H9 (cell line): ENCODE measurements around the gene TRAPPC2L. TPM values are rescaled to one million over a fixed set of nuclear protein-coding genes. Genes with fewer than 3 reads are reported as not detected.

Experiments
- DNase-seq: peaks from one replicate; pipeline ENCODE4 v3.0.0-alpha.2; 2017
- H2AFZ ChIP-seq: one replicate; pipeline ENCODE4 v1.6.1; 2013; ENCODE audit warnings: mild to moderate bottlenecking, low read length, control low read depth, moderate library complexity
- H2AK5ac ChIP-seq: 2 replicates; pipeline ENCODE4 v1.6.1; 2013; ENCODE audit warnings: low read length, control low read depth, mixed read lengths; ENCODE audit not compliant: insufficient read length
- H2BK120ac ChIP-seq: one replicate; pipeline ENCODE4 v1.6.1; 2013; ENCODE audit warnings: low read depth, mild to moderate bottlenecking, low read length, control low read depth, inconsistent platforms; ENCODE audit not compliant: poor library complexity, severe bottlenecking
- H2BK12ac ChIP-seq: 2 replicates; pipeline ENCODE4 v1.6.1; 2013; ENCODE audit warnings: low read length, control low read depth, mixed read lengths, low read depth; ENCODE audit not compliant: insufficient read length
- H2BK15ac ChIP-seq: 2 replicates; pipeline ENCODE4 v1.6.1; 2013; ENCODE audit warnings: low read depth, low read length, control low read depth
- H2BK20ac ChIP-seq: one replicate; pipeline ENCODE4 v1.6.1; 2013; ENCODE audit warnings: low read depth, mild to moderate bottlenecking, low read length, control low read depth, inconsistent platforms; ENCODE audit not compliant: poor library complexity, severe bottlenecking
- H2BK5ac ChIP-seq: 2 replicates; pipeline ENCODE4 v1.6.1; 2013; ENCODE audit warnings: low read length, control low read depth, mixed read lengths; ENCODE audit not compliant: insufficient read length
- H3K14ac ChIP-seq: 2 replicates; pipeline ENCODE4 v1.6.1; 2013; ENCODE audit warnings: low read length, control low read depth; ENCODE audit not compliant: insufficient read depth
- H3K18ac ChIP-seq: 2 replicates; pipeline ENCODE4 v1.6.1; 2013; ENCODE audit warnings: low read depth, mild to moderate bottlenecking, mixed read lengths, low read length, control low read depth; ENCODE audit not compliant: insufficient read length
- H3K23ac ChIP-seq: 2 replicates; pipeline ENCODE4 v1.6.1; 2013; ENCODE audit warnings: low read length, control low read depth, mixed read lengths, low read depth; ENCODE audit not compliant: insufficient read length
- H3K23me2 ChIP-seq: 2 replicates; pipeline ENCODE4 v1.6.1; 2013; ENCODE audit warnings: low read depth, mild to moderate bottlenecking, mixed read lengths, low read length, control low read depth; ENCODE audit not compliant: insufficient read length, poor library complexity, severe bottlenecking
- H3K27ac ChIP-seq: 2 replicates; pipeline ENCODE4 v1.5.1; 2013; ENCODE audit warnings: low read length, control low read depth, mixed read lengths, low read depth; ENCODE audit not compliant: insufficient read length
- H3K27me3 ChIP-seq: 2 replicates; pipeline ENCODE4 v1.6.1; 2013; ENCODE audit warnings: low read length, control low read depth, inconsistent platforms; ENCODE audit not compliant: insufficient read depth
- H3K4ac ChIP-seq: 2 replicates; pipeline ENCODE4 v1.6.1; 2013; ENCODE audit warnings: low read depth, mild to moderate bottlenecking, control low read depth, inconsistent platforms, low read length, moderate library complexity
- H3K4me1 ChIP-seq: 2 replicates; pipeline ENCODE4 v1.6.1; 2013; ENCODE audit warnings: low read length, control low read depth, inconsistent platforms; ENCODE audit not compliant: insufficient read depth
- H3K4me2 ChIP-seq: 2 replicates; pipeline ENCODE4 v1.6.1; 2013; ENCODE audit warnings: low read length, control low read depth, mixed read lengths; ENCODE audit not compliant: insufficient read length, insufficient read depth
- H3K56ac ChIP-seq: 2 replicates; pipeline ENCODE4 v1.6.1; 2013; ENCODE audit warnings: low read depth, mild to moderate bottlenecking, mixed read lengths, low read length, control low read depth; ENCODE audit not compliant: insufficient read length
- H3K79me1 ChIP-seq: 2 replicates; pipeline ENCODE4 v1.6.1; 2013; ENCODE audit warnings: low read depth, mild to moderate bottlenecking, moderate library complexity, low read length, control low read depth, inconsistent platforms; ENCODE audit not compliant: insufficient read depth, poor library complexity, severe bottlenecking
- H3K79me2 ChIP-seq: 2 replicates; pipeline ENCODE4 v1.6.1; 2013; ENCODE audit warnings: low read length, control low read depth, inconsistent platforms; ENCODE audit not compliant: insufficient read depth
- H3K9ac ChIP-seq: 2 replicates; pipeline ENCODE4 v1.6.1; 2013; ENCODE audit warnings: low read length, control low read depth, mixed read lengths; ENCODE audit not compliant: insufficient read length; ENCODE audit errors: extremely low read depth
- H3K9me3 ChIP-seq: one replicate; pipeline ENCODE4 v1.6.1; 2013; ENCODE audit warnings: low read depth, low read length, inconsistent platforms; ENCODE audit not compliant: control insufficient read depth
- H3T11ph ChIP-seq: one replicate; pipeline ENCODE4 v1.6.1; 2013; ENCODE audit warnings: mild to moderate bottlenecking, low read length, control low read depth, inconsistent platforms
- H4K20me1 ChIP-seq: one replicate; pipeline ENCODE4 v1.6.1; 2013; ENCODE audit not compliant: control insufficient read depth, insufficient read length, insufficient read depth
- H4K5ac ChIP-seq: 2 replicates; pipeline ENCODE4 v1.6.1; 2013; ENCODE audit warnings: low read depth, mild to moderate bottlenecking, mixed read lengths, low read length, control low read depth; ENCODE audit not compliant: insufficient read length
- H4K8ac ChIP-seq: replicated peaks from 2 replicates; pipeline ENCODE4 v1.6.1; 2013; ENCODE audit warnings: low read length, control low read depth, mixed read lengths, low read depth; ENCODE audit not compliant: insufficient read length
- H4K91ac ChIP-seq: 2 replicates; pipeline ENCODE4 v1.6.1; 2013; ENCODE audit warnings: low read depth, mild to moderate bottlenecking, moderate library complexity, mixed read lengths, low read length, control low read depth; ENCODE audit not compliant: insufficient read length
- H3K27ac Mint-ChIP-seq, 3 experiments: 2 replicates in 2 of 3; 3 replicates in 1 of 3; pipeline ENCODE4 v1.8.0; 2020 to 2021; ENCODE audit warnings: mixed read lengths in 3 of 3, mild to moderate bottlenecking in 1 of 3, moderate library complexity in 1 of 3
- H3K27me3 Mint-ChIP-seq: 2 replicates; pipeline ENCODE4 v1.8.0; 2021; ENCODE audit warnings: low read depth, mild to moderate bottlenecking, moderate library complexity, mixed read lengths
- H3K36me3 Mint-ChIP-seq, 3 experiments: 2 replicates in 2 of 3; 3 replicates in 1 of 3; pipeline ENCODE4 v1.8.0; 2020 to 2021; ENCODE audit warnings: low read depth in 3 of 3, mixed read lengths in 3 of 3; ENCODE audit not compliant: insufficient read depth in 1 of 3
- H3K4me1 Mint-ChIP-seq, 2 experiments: 2 replicates each; pipeline ENCODE4 v1.8.0; 2020; ENCODE audit warnings: mixed read lengths in 2 of 2
- H3K4me3 Mint-ChIP-seq, 2 experiments: 2 replicates in 1 of 2; 3 replicates in 1 of 2; pipeline ENCODE4 v1.8.0; 2020 to 2021; ENCODE audit warnings: mild to moderate bottlenecking in 2 of 2, mixed read lengths in 2 of 2, moderate library complexity in 1 of 2
- H3K9me3 Mint-ChIP-seq, 2 experiments: 2 replicates in 1 of 2; 3 replicates in 1 of 2; pipeline ENCODE4 v1.8.0; 2020; ENCODE audit warnings: mild to moderate bottlenecking in 2 of 2, mixed read lengths in 2 of 2, moderate library complexity in 1 of 2
- CTCF ChIP-seq: fragments of 200-600 bp; sonication (generic); conservative IDR thresholded peaks from 3 replicates; pipeline ENCODE4 v1.8.0; 2021; ENCODE audit warnings: antibody characterized with exemption, mild to moderate bottlenecking
- WGBS: extraction: QIAGEN DNeasy Blood & Tissue Kit; methylation state at CpG from one replicate; pipeline ENCODE4 v1.1.7; 2013; ENCODE audit warnings: missing lambda C conversion rate, low lambda C conversion rate, mixed read lengths; ENCODE audit not compliant: insufficient read length; ENCODE audit errors: extremely low coverage; 5-methylcytosine and 5-hydroxymethylcytosine counted together
- total RNA-seq: library from RNA; stranded (reverse); gene quantifications from 2 replicates; pipeline ENCODE4 v1.2.1, GENCODE V29; 2021

Gene TRAPPC2L
- total RNA-seq, 1 experiment from 2014 or later, result 90.3 TPM

DNA sequence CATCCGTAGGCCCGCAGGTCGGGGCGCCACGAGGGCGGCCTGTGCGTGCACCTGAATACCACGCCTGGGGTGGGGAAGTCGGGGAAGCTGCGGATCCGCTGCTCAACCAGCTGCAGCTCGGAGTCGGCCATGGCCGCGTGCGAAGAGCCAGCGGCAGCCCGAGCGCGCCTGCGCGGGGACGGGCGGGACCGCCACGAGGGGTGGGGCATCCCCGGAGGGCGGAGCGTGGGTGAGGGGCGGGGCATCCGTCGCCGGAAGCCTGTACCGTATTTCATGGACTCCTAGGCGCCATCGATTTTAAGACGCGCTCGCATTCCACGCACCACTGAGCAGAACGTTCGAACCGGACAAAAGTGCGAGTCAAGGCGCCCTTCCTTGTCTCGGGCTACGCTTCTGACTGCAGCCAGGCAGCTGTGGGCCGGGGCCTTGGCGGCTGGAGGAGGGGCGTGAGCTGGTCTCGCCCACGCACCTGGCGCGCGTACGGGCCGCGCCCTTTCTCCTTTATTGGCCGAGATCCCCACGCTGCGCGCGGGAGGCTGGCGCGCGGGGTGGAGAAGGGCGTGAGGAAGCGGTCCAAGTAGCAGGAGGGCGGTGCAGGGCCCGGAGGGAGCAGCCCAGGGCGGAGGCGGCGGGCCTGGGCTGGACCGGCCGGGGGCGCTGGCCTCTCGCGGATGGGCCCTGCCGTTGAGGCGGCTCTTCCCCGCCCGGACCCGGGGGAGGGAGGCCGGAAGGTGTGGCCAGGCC, 45.0 kb upstream of the TRAPPC2L start, which contains the start of gene APRT:
Gene APRT (minus strand): TSS at position 160 of the 744 bp plus-strand sequence. CDS start 29 bp downstream, at position 131.
- no CpG with 5 or more reads among the region's 84 CpGs for WGBS
- H3K27me3 Mint-ChIP-seq, result no peaks in the 10 kb centered on the region; the same call in 1 of the 2 replicates
- TF ChIP-seq CTCF, result peak; percentile 55

More for the DNA sequence above, 45.0 kb upstream of the TRAPPC2L start, which contains the start of gene APRT:
- Histone ChIP-seq H3K56ac (no peak within 1 kb of the TSS), H3K9me3 (no peaks in the 10 kb centered on the region), H3K79me1 (no peaks in the 10 kb centered on the region), H2BK20ac (no peak within 1 kb of the TSS), H3K23ac (no peak within 1 kb of the TSS), H3K27ac (no peak within 1 kb of the TSS), H3K23me2 (peaks cover 9% of the 10 kb centered on the region), H2BK12ac (no peak within 1 kb of the TSS), H3K27me3 (no peaks in the 10 kb centered on the region), H2AFZ (no peak within 1 kb of the TSS), H4K20me1 (peaks cover 3% of the 10 kb centered on the region), H4K5ac (no peak within 1 kb of the TSS), H4K8ac (no peak within 1 kb of the TSS), H3K4me1 (no peaks in the 10 kb centered on the region), H3K79me2 (peaks cover 3% of the 10 kb centered on the region; the same call in 1 of the 2 replicates), H2BK120ac (peak within 1 kb of the TSS; percentile 51), H3K4ac (no peak within 1 kb of the TSS; the same call in 1 of the 2 replicates), H4K91ac (no peak within 1 kb of the TSS), H3K14ac (peak within 1 kb of the TSS; percentile 91), H3T11ph (no peak within 1 kb of the TSS), H3K18ac (peak within 1 kb of the TSS; percentile 86), H3K9ac (peak within 1 kb of the TSS; percentile 82), H3K4me2 (peak within 1 kb of the TSS; percentile 81), H2BK15ac (no peak within 1 kb of the TSS), H2BK5ac (no peak within 1 kb of the TSS), H2AK5ac (no peak within 1 kb of the TSS)
- Mint-ChIP-seq H3K36me3 (peaks cover 17 to 40% (median 33%) of the 10 kb centered on the region in 3 experiments; a peak in 6 of 7 replicates), H3K4me3 (peak within 1 kb of the TSS; percentile 83 to 93), H3K27ac (peak within 1 kb of the TSS; percentile 97 to 98 (median 97)), H3K4me1 (peaks cover 6 to 10% of the 10 kb centered on the region in 2 experiments), H3K9me3 (no peaks in the 10 kb centered on the region)
- peak; percentile 91 for DNase-seq
